H1 (cell line): Measurements from ENCODE around the gene EEF2.

ENCODE experiments used
- CBX5 ChIP-seq: fragments of 300-800, 300-1000 bp; sonication (generic); IDR thresholded peaks from 2 replicates; pipeline ENCODE4 v1.7.1; 2016; ENCODE audit warnings: antibody characterized with exemption, low read length, low read depth
- EZH2 ChIP-seq: fragments of 200-600 bp; sonication (generic); IDR thresholded peaks from 2 replicates; pipeline ENCODE4 v1.7.1; 2012; ENCODE audit warnings: low read depth, mild to moderate bottlenecking, moderate library complexity, low read length, inconsistent platforms; ENCODE audit not compliant: severe bottlenecking
- KDM5A ChIP-seq: fragments of 200-600 bp; IDR thresholded peaks from 2 replicates; pipeline ENCODE4 v1.7.1; 2012; ENCODE audit warnings: mild to moderate bottlenecking, low read length, inconsistent platforms, mixed read lengths
- NANOG ChIP-seq: IDR thresholded peaks from 2 replicates; pipeline ENCODE4 v1.6.1; 2011; ENCODE audit warnings: low read length, low read depth, mild to moderate bottlenecking, inconsistent platforms; ENCODE audit not compliant: insufficient read depth, poor library complexity, severe bottlenecking
- POLR2A ChIP-seq, 2 experiments: IDR thresholded peaks; 1 replicate in 1 of 2; 2 replicates in 1 of 2; pipeline ENCODE4 v1.6.1; 2011; ENCODE audit warnings: low read depth in 2 of 2, low read length in 2 of 2, mild to moderate bottlenecking in 2 of 2; ENCODE audit errors: control extremely low read depth in 1 of 2
- POLR2AphosphoS5 ChIP-seq: IDR thresholded peaks from 2 replicates; pipeline ENCODE4 v1.6.1; 2011; ENCODE audit warnings: low read depth, low read length
- RAD21 ChIP-seq, 2 experiments: IDR thresholded peaks in 1 of 2; conservative IDR thresholded peaks in 1 of 2; 2 replicates each; pipeline ENCODE4 v1.6.1; 2011; ENCODE audit warnings: low read depth in 2 of 2, low read length in 2 of 2, improper control_type of control experiment in 1 of 2, inconsistent platforms in 1 of 2, mild to moderate bottlenecking in 1 of 2, moderate library complexity in 1 of 2
- TAF1 ChIP-seq: IDR thresholded peaks from 2 replicates; pipeline ENCODE4 v1.6.1; 2011; ENCODE audit warnings: mild to moderate bottlenecking, low read depth, low read length
- TEAD4 ChIP-seq: IDR thresholded peaks from 2 replicates; pipeline ENCODE4 v1.6.1; 2012; ENCODE audit warnings: low read depth, low read length, inconsistent platforms, mixed read lengths
- YY1 ChIP-seq: IDR thresholded peaks from 2 replicates; pipeline ENCODE4 v1.6.1; 2011; ENCODE audit warnings: low read depth, mild to moderate bottlenecking, low read length
- TF ChIP-seq, protein P1 (sequence below), 3 experiments: IDR thresholded peaks; 1 replicate in 2 of 3; 2 replicates in 1 of 3; pipeline versions ENCODE4 v1.5.1 to v1.6.1; 2011; ENCODE audit warnings: low read length in 3 of 3, mild to moderate bottlenecking in 3 of 3, inconsistent platforms in 2 of 3, low read depth in 1 of 3, moderate library complexity in 1 of 3; ENCODE audit not compliant: insufficient read depth in 1 of 3; ENCODE audit errors: control extremely low read depth in 1 of 3
- TF ChIP-seq, protein P2 (sequence below): IDR thresholded peaks from 2 replicates; pipeline ENCODE4 v1.6.1; 2012; ENCODE audit warnings: low read length, inconsistent platforms
- TF ChIP-seq, protein P3 (sequence below): IDR thresholded peaks from 2 replicates; pipeline ENCODE4 v1.6.1; 2011; ENCODE audit warnings: low read length, improper control_type of control experiment

DNA sequence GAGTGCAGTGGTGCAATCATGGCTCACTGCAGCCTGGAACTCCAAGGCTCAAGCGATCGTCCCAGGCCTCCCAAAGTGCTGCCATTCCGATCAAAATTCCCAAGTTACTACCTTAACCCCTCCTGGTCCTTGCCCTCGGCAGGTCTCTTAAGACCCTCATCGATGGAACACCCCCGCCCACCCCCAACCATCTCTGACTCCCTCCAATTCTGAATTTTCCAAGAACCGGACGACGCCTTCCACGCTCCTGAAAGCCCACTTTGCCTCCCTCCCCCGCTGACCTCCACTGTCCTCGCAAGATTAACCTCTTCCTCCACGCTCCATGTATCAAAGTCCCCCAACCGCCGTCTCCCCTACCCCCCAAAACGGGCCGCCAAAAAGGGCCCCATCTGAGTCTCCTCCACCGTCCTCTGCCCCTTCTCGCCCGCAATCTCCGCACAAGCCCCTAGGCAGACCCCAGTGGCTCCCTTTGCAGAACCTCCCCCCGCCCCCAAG lies 14.9 kb downstream of the EEF2 start:
- TF ChIP-seq, protein P1, sequence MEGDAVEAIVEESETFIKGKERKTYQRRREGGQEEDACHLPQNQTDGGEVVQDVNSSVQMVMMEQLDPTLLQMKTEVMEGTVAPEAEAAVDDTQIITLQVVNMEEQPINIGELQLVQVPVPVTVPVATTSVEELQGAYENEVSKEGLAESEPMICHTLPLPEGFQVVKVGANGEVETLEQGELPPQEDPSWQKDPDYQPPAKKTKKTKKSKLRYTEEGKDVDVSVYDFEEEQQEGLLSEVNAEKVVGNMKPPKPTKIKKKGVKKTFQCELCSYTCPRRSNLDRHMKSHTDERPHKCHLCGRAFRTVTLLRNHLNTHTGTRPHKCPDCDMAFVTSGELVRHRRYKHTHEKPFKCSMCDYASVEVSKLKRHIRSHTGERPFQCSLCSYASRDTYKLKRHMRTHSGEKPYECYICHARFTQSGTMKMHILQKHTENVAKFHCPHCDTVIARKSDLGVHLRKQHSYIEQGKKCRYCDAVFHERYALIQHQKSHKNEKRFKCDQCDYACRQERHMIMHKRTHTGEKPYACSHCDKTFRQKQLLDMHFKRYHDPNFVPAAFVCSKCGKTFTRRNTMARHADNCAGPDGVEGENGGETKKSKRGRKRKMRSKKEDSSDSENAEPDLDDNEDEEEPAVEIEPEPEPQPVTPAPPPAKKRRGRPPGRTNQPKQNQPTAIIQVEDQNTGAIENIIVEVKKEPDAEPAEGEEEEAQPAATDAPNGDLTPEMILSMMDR (IDR thresholded peaks at IDR 0.05; ENCODE audit: control extremely low read depth in 1 of 3, insufficient read depth in 1 of 3, low read depth in 1 of 3, low read length in 3 of 3), result no peak
- TF ChIP-seq POLR2A (IDR thresholded peaks at IDR 0.05; ENCODE audit: control extremely low read depth in 1 of 2, low read depth in 2 of 2, low read length in 2 of 2) (no peak), NANOG (no peak), POLR2AphosphoS5 (no peak), CBX5 (no peak), YY1 (no peak), RAD21 (IDR thresholded peaks at IDR 0.05 in 1 of 2, conservative IDR thresholded peaks at IDR 0.05 in 1 of 2; ENCODE audit: low read depth in 2 of 2, low read length in 2 of 2) (no peak), EZH2 (no peak), TEAD4 (no peak), TAF1 (no peak), KDM5A (no peak)
- TF ChIP-seq, protein P2, sequence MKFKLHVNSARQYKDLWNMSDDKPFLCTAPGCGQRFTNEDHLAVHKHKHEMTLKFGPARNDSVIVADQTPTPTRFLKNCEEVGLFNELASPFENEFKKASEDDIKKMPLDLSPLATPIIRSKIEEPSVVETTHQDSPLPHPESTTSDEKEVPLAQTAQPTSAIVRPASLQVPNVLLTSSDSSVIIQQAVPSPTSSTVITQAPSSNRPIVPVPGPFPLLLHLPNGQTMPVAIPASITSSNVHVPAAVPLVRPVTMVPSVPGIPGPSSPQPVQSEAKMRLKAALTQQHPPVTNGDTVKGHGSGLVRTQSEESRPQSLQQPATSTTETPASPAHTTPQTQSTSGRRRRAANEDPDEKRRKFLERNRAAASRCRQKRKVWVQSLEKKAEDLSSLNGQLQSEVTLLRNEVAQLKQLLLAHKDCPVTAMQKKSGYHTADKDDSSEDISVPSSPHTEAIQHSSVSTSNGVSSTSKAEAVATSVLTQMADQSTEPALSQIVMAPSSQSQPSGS, result no peak
- TF ChIP-seq, protein P3, sequence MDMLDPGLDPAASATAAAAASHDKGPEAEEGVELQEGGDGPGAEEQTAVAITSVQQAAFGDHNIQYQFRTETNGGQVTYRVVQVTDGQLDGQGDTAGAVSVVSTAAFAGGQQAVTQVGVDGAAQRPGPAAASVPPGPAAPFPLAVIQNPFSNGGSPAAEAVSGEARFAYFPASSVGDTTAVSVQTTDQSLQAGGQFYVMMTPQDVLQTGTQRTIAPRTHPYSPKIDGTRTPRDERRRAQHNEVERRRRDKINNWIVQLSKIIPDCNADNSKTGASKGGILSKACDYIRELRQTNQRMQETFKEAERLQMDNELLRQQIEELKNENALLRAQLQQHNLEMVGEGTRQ, result no peak
